Measurements from ENCODE around the gene SYNE2. TPM values are rescaled to one million over a fixed set of nuclear protein-coding genes. Genes with fewer than 3 reads are reported as not detected.

Gene SYNE2
- total and polyA plus RNA-seq, 10 of the 15 experiments (the other 5 are each of a cell fraction or from before 2014, with no cell fraction given), result 2.1 to 52.7 (median 38.1) TPM

DNA sequence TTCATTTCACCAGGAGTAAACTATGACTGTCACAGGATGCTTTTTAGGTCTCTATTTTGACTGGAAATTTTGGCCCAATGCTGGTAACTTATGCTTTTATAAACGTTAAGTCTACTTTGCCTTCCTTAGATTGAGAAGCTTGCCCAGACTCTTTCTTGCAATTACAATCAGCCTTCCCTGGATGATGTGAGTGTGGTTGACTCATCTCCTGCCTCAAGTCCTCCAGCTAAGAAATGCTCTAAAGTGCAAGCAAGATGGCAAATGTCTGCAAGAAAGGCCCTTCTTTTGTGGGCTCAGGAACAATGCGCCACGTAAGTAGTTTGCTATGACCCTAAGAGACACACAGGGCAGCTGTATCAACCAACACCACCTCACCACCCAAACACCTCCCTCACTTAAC is 96.9 kb downstream of the SYNE2 start:
- H3K79me2 ChIP-seq (ENCODE audit: control insufficient read depth, insufficient read depth, low read length), result no peaks in the 10 kb centered on the region
- ATAC-seq, result no peak
- BruUV-seq (replicated peaks), result no TSS peak
- ChIA-PET CTCF (no interaction called here), POLR2A (no interaction called here), SMC1A (ENCODE audit: uncharacterized antibody, unreplicated experiment) (interaction anchor here (1.1 to 1.7 kb wide), 4 partner anchors 9 to 17 kb away, joined by 3 to 5 read pairs (median 4); no protein-coding TSS in a partner anchor), RAD21 (ENCODE audit: unreplicated experiment) (no interaction called here)
- no peaks in the 10 kb centered on the region for H3K27me3 ChIP-seq (replicated peaks in 1 of 2; ENCODE audit: control insufficient read depth in 2 of 2, insufficient read depth in 2 of 2, low read length in 1 of 2)
- intact Hi-C loops (cut with micrococcal nuclease; ENCODE audit: unreplicated experiment), result no loop called here
- H2AFZ ChIP-seq (ENCODE audit: control insufficient read depth, low read depth, low read length), result no peak overlapping the region
- no peak for FAIRE-seq
- no peak overlapping the region for H3K4me2 ChIP-seq (ENCODE audit: control insufficient read depth, insufficient read depth)
- no peak overlapping the region for H3K27ac ChIP-seq (ENCODE audit: control insufficient read depth, insufficient read depth)
- H3K36me3 ChIP-seq (ENCODE audit: control insufficient read depth in 2 of 2, insufficient read depth in 2 of 2, low read length in 1 of 2), result peaks cover 4 to 16% of the 10 kb centered on the region in 2 experiments; a peak in 2 of 4 replicates
- H3K9ac ChIP-seq (ENCODE audit: control insufficient read depth, insufficient read depth, low read length), result no peak overlapping the region
- H3K4me1 ChIP-seq (ENCODE audit: control insufficient read depth, insufficient read depth, low read length), result no peaks in the 10 kb centered on the region
- H3K9me3 ChIP-seq (replicated peaks; ENCODE audit: control insufficient read depth, insufficient read depth, low read length), result no peaks in the 10 kb centered on the region
- 93% methylated on average over 3 of the region's 3 CpGs for WGBS (ENCODE audit: insufficient coverage, insufficient replicate concordance, low lambda C conversion rate, missing lambda C conversion rate)
- H4K20me1 ChIP-seq (ENCODE audit: control insufficient read depth, insufficient read depth), result no peaks in the 10 kb centered on the region
- no peak overlapping the region for H3K4me3 ChIP-seq
- DNase-seq (ENCODE audit: low read depth, low spot score), result no peak
- no peak for TF ChIP-seq STAT1 (conservative IDR thresholded peaks at IDR 0.05)
- no peak for TF ChIP-seq TBL1XR1 (IDR thresholded peaks at IDR 0.05; ENCODE audit: low read depth, low read length)
- no peak for TF ChIP-seq ZNF217 (IDR thresholded peaks at IDR 0.05)
- no peak for TF ChIP-seq BRCA1 (IDR thresholded peaks at IDR 0.05; ENCODE audit: low read depth, low read length)
- TF ChIP-seq, protein P1, sequence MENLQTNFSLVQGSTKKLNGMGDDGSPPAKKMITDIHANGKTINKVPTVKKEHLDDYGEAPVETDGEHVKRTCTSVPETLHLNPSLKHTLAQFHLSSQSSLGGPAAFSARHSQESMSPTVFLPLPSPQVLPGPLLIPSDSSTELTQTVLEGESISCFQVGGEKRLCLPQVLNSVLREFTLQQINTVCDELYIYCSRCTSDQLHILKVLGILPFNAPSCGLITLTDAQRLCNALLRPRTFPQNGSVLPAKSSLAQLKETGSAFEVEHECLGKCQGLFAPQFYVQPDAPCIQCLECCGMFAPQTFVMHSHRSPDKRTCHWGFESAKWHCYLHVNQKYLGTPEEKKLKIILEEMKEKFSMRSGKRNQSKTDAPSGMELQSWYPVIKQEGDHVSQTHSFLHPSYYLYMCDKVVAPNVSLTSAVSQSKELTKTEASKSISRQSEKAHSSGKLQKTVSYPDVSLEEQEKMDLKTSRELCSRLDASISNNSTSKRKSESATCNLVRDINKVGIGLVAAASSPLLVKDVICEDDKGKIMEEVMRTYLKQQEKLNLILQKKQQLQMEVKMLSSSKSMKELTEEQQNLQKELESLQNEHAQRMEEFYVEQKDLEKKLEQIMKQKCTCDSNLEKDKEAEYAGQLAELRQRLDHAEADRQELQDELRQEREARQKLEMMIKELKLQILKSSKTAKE (IDR thresholded peaks at IDR 0.05; ENCODE audit: low read depth, poor library complexity, severe bottlenecking), result no peak
- TF ChIP-seq WRNIP1 (IDR thresholded peaks at IDR 0.05; ENCODE audit: borderline replicate concordance, low read depth, low read length), result no peak
- no peak for TF ChIP-seq NR2C1 (IDR thresholded peaks at IDR 0.05)
- TF ChIP-seq TARDBP (IDR thresholded peaks at IDR 0.05; ENCODE audit: borderline replicate concordance), result no peak
- no peak for TF ChIP-seq MYC (IDR thresholded peaks at IDR 0.05; ENCODE audit: insufficient read depth, insufficient read length, insufficient replicate concordance, low read length, severe bottlenecking)
- TF ChIP-seq, protein P2, sequence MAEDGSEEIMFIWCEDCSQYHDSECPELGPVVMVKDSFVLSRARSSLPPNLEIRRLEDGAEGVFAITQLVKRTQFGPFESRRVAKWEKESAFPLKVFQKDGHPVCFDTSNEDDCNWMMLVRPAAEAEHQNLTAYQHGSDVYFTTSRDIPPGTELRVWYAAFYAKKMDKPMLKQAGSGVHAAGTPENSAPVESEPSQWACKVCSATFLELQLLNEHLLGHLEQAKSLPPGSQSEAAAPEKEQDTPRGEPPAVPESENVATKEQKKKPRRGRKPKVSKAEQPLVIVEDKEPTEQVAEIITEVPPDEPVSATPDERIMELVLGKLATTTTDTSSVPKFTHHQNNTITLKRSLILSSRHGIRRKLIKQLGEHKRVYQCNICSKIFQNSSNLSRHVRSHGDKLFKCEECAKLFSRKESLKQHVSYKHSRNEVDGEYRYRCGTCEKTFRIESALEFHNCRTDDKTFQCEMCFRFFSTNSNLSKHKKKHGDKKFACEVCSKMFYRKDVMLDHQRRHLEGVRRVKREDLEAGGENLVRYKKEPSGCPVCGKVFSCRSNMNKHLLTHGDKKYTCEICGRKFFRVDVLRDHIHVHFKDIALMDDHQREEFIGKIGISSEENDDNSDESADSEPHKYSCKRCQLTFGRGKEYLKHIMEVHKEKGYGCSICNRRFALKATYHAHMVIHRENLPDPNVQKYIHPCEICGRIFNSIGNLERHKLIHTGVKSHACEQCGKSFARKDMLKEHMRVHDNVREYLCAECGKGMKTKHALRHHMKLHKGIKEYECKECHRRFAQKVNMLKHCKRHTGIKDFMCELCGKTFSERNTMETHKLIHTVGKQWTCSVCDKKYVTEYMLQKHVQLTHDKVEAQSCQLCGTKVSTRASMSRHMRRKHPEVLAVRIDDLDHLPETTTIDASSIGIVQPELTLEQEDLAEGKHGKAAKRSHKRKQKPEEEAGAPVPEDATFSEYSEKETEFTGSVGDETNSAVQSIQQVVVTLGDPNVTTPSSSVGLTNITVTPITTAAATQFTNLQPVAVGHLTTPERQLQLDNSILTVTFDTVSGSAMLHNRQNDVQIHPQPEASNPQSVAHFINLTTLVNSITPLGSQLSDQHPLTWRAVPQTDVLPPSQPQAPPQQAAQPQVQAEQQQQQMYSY (CRISPR knock-in tag; IDR thresholded peaks at IDR 0.05), result no peak
- TF ChIP-seq ZNF274 (IDR thresholded peaks at IDR 0.05; ENCODE audit: insufficient read depth, insufficient read length), result no peak
- TF ChIP-seq PML (IDR thresholded peaks at IDR 0.05; ENCODE audit: low read length), result no peak
- TF ChIP-seq BHLHE40 (IDR thresholded peaks at IDR 0.05; ENCODE audit: borderline replicate concordance in 1 of 2, low read depth in 2 of 2, low read length in 1 of 2), result no peak
- no peak for TF ChIP-seq MYB (IDR thresholded peaks at IDR 0.05; ENCODE audit: borderline replicate concordance, low read depth, low read length)
- no peak for TF ChIP-seq MTA2 (IDR thresholded peaks at IDR 0.05; ENCODE audit: low read depth)
- TF ChIP-seq, protein P3, sequence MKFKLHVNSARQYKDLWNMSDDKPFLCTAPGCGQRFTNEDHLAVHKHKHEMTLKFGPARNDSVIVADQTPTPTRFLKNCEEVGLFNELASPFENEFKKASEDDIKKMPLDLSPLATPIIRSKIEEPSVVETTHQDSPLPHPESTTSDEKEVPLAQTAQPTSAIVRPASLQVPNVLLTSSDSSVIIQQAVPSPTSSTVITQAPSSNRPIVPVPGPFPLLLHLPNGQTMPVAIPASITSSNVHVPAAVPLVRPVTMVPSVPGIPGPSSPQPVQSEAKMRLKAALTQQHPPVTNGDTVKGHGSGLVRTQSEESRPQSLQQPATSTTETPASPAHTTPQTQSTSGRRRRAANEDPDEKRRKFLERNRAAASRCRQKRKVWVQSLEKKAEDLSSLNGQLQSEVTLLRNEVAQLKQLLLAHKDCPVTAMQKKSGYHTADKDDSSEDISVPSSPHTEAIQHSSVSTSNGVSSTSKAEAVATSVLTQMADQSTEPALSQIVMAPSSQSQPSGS (IDR thresholded peaks at IDR 0.05; ENCODE audit: low read length), result no peak
- no peak for TF ChIP-seq HDAC6 (IDR thresholded peaks at IDR 0.05; ENCODE audit: unreplicated experiment)
- no peak for TF ChIP-seq TCF12 (IDR thresholded peaks at IDR 0.05; ENCODE audit: low read depth, low read length)
- in situ Hi-C loops (cut with MboI), result no loop called here
